AG09319 (cell line): ENCODE results near the gene RAPGEF1.

Source experiments
- DNase-seq: peaks from one replicate; pipeline ENCODE4 v3.0.0-alpha.2; 2010; ENCODE audit warnings: low read depth; ENCODE audit errors: extremely low read depth
- TF ChIP-seq, protein P1 (sequence below): IDR thresholded peaks from 2 replicates; pipeline ENCODE4 v1.5.1; 2011; ENCODE audit warnings: low read depth, mild to moderate bottlenecking, inconsistent platforms, low read length, moderate library complexity

RAPGEF1 gene

DNA sequence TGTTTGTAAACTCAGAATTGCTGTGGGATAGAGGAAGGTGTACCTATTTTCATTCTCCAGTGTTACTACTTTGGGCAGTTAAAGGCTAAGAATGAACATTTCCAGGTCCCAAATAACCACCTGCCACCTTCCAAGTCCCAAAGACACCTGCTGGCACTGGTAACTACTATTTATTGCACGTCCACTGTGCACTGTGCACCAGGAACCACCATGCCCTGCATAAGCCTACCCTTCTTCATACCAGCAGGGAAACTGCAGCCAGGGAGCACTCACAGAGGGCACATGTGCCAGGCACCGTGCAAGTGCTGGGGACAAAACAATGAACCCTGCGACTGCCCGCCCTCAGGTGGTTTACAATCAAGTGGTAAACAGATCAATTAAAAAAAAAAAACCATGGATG, 34.9 kb downstream of the RAPGEF1 start:
- no peak for DNase-seq
- TF ChIP-seq, protein P1, sequence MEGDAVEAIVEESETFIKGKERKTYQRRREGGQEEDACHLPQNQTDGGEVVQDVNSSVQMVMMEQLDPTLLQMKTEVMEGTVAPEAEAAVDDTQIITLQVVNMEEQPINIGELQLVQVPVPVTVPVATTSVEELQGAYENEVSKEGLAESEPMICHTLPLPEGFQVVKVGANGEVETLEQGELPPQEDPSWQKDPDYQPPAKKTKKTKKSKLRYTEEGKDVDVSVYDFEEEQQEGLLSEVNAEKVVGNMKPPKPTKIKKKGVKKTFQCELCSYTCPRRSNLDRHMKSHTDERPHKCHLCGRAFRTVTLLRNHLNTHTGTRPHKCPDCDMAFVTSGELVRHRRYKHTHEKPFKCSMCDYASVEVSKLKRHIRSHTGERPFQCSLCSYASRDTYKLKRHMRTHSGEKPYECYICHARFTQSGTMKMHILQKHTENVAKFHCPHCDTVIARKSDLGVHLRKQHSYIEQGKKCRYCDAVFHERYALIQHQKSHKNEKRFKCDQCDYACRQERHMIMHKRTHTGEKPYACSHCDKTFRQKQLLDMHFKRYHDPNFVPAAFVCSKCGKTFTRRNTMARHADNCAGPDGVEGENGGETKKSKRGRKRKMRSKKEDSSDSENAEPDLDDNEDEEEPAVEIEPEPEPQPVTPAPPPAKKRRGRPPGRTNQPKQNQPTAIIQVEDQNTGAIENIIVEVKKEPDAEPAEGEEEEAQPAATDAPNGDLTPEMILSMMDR, result no peak

DNA sequence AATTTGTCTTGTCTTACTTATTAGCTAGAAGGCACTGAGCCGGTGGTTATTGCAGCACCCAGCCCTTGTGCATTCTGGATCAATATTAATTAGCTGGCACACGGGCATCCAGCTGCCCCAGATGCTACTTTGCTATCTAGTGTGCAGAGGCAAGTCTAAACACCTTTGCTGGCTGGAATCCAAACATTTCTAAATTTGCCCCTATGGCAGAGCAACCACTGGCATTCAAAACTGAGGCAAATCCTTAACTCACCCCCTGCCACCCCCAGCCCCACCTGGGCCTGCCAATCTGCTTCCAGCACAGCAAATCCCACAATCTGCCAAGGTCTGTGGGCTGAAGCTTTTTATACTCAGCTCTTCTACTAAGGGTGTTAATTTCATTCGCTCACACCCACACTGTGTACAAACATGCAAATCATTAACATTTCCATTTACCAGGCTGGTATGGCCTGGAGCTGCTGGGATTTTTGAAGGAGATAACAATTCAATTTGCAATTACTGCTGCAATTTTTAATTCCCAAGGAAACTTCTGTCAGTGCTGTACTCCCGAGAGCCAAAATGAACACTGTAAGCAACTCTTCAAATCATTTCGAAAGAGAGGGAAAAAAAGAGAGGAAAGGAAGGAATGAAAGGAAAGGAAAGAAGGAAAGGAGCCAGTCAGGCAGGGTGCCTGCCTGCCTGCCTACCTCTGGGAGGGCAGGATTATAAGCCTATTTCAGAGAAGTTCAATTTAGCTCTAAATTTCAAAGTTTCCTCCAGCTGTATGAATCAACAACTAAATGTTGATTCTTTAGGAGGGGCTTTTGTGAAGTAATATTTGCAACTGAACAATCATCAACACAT, 35.5 kb downstream of the RAPGEF1 start:
- TF ChIP-seq, protein P1, result no peak
- DNase-seq, result no peak

DNA sequence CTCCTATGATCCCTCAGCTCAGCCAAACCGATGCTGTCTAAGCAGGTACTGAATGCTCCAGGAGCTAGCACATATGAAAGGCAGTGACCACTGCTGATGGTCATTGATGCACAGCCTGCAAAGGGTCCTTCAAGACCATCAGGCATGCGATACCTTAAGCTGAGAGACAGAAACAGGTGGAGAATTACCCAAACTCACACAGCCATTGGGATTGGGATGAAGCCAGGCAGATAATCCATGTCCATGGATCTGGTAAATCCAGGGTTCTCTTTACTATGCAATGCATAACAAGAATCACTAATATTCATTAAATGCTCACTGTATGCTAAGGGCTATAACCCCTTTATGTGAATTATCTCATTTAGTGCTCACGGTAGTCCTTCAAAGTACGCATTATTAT, 36.2 kb downstream of the RAPGEF1 start:
- DNase-seq, result no peak
- TF ChIP-seq, protein P1, result no peak

DNA sequence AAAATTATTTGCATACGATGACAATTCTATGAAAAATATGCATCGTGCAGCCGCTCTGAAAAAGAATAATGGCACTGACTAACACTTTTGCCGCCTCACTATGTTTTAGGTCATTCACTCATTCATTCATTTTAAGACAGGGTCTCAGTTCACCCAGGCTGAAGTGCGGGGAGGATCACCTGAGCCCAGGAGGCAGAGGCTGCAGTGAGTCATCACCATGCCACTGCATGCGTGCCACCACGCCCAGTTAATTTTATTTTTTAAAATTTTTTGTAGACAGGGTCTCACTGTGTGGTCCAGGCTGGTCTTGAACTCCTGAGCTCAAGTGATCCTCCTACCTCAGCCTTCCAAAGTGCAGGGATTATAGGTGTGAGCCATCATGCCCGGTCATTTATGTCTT, 37.0 kb downstream of the RAPGEF1 start:
- TF ChIP-seq, protein P1, result no peak
- no peak for DNase-seq

DNA sequence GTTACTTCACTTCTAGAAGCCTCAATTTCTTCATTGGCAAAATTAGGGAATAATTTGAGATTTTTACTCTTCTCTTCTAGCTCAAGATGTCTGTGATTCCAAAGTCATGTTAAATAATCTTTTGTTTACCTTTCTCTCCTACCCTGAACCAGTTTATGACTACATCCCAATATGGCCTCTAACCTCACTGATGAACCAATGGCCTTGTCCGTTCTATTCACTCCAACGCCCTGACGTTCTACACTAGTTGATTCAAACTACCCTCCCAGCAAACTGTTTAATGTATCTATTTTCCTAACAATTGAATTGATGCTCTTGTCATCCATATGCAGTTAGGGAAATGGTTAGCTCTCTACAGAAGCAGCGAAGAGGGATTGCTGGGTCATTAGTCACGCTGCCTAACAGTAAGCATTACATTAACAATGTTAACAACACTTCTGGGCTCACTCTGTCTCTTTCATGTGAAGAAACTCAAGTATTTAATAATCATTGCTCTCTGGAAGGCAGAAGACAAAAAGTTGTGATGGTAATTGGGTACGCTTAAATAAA, 38.0 kb downstream of the RAPGEF1 start:
- no peak for DNase-seq
- TF ChIP-seq, protein P1, result no peak

DNA sequence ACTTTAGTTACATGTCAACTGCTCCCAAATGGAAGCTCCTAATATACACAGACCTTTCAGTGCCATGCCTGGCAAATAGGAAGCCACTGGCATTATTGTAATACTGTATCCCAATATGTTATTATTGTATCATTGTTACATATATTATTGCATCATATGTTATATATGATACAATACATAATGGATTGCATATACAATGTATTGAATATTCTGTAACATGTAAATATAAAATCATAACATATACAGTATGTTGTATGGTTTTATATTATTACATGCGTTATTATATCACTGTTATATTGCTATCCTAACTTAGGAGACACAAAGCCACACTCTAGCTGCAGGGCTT, 38.5 kb downstream of the RAPGEF1 start:
- TF ChIP-seq, protein P1, result no peak
- DNase-seq, result no peak

DNA sequence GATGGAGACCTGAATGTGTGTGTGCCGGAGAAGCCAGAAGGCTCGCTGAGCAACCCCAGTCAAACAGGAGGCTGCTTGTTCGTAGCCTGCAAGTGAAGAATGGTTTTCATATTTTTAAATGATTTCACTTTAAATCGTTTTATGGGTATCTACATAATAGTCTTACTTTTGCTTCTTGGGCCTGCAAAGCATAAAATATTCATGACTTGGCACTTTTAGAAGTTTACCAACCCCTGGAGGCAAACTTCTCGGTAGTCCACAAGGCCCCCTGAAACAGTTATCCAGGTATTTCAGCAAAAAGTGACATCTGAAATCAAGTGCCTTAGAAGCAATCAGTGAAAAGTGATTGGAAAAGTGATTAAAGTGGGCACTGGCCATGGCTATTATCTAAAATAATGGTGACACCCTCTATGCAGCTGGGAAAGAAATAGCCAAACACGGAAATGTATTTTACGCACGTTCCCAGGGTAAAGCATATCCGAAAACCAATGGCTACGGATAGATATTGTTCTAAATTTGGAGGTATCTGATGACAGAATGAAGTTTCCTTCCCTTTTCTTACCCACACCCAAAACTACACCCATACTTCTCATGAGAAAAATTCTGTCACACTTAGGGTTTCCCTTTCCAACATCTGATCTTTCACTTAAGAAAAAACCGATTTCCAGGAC, 39.0 kb downstream of the RAPGEF1 start:
- TF ChIP-seq, protein P1, result no peak

More for the DNA sequence above, 39.0 kb downstream of the RAPGEF1 start:
- no peak for DNase-seq
